Stimulated activated CD4-positive, alpha-beta T cell treated with anti-CD3 and anti-CD28 coated beads, Interleukin-4, amount 100 ng/mL, for 48 hours (primary cell): ENCODE data around the gene SCTR.

Experiments
- DNase-seq, 2 donors: peaks; one replicate each; pipeline ENCODE4 v3.0.0-alpha.2; 2020; ENCODE audit warnings: low read depth in 2 of 2

SCTR gene

GRCh38 chr2:119442850-119443249, 81.4 kb downstream of the SCTR start:
- DNase-seq: no peak

GRCh38 chr2:119442226-119442619, 82.1 kb downstream of the SCTR start:
- no peak for DNase-seq

DNA sequence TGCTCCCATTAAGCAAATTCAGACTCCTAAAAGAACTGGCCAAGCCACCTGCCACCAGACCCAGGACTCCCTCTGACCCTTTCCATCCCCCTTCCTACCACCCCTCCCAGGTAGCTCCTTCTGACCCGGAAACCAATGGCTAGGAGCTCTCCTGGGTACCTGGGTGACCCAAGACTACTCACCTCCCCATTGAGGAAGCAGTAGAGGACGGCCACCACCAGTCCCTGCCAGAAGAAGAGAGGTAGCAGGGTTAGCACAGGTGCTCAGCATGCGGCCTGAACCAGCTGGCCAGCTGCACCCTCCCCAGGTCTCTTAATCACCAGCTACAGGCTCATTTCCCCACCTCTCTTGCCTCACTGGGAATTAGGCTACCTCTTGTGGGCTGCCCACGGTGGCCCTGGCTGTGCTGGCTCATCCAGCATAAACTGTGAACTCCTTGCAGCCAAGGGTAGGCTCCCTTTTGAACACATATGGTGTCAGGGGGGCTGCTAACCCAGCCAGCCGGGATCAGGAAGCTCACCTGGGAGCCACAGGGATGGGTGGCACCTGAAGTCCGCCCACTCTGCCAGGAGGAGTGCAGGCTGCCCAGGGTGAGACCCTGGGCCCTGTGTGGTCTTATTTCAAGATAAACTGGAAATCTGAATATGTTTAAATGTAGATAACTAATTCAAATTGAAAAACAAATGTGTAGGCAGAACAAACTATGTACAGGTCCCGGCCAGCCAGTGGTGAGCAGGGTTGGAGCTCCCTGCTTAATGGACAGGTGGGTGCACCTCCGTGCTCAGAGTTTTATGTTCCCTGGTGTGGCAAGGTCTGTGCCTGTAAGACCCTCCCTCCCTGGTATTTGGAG, 82.7 kb downstream of the SCTR start:
- DNase-seq: no peak

GRCh38 chr2:119440873-119441272, 83.4 kb downstream of the SCTR start:
- DNase-seq: no peak

- DNase-seq: no peak
Observed at GRCh38 chr2:119440501-119440870, 83.8 kb downstream of the SCTR start.

GRCh38 chr2:119439574-119440500, 84.4 kb downstream of the SCTR start:
- no peak for DNase-seq

DNA sequence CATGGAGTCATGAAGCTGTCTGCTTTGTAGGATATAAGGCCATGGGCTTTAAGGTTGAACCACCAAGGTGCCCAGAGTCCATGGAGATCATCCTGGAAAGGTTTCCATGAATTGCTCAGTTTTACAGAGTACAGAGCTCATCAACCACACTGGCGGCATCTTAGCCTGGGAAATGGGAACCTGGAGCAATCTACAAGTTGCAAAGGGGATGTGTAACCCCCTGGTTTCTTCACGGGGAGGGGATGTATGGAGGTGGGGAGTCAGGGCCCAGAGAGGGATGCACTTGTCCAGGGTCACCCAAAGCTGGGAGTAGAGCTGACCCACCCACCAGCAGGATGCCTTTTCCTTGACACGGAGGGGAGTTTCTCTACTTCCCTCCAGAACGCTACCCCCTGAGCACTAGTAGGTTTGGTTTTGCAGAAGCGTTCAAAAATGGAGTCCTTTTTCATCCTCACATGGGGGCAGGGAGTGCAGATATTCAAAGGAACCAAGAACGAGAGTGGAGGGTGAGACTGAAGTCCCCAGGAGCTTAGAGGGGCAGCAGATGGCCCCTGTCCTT, 85.5 kb downstream of the SCTR start:
- no peak for DNase-seq

DNA sequence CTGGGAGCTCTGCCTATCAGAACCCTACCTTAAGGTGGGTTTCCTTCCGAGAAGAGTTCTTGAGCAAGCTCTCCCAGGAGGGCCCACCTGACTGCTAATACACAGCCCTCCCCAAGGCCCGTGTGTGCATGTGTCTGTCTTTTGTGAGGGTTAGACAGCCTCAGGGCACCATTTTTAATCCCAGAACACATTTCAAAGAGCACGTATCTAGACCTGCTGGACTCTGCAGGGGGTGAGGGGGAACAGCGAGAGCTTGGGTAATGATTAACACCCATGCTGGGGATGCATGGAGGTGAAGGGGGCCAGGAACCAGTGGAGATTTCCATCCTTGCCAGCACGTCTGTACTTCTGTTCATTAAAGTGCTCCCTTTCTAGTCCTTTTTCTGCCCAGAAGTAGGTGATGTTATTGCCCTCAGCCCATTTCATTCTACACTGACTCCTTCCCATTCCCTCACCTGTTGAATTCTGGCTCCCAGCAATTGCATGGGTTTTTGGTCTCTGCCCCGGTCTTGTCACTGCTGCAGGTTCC, 86.1 kb downstream of the SCTR start:
- DNase-seq: no peak

GRCh38 chr2:119436993-119437772, 87.1 kb downstream of the SCTR start:
- DNase-seq: no peak

DNA sequence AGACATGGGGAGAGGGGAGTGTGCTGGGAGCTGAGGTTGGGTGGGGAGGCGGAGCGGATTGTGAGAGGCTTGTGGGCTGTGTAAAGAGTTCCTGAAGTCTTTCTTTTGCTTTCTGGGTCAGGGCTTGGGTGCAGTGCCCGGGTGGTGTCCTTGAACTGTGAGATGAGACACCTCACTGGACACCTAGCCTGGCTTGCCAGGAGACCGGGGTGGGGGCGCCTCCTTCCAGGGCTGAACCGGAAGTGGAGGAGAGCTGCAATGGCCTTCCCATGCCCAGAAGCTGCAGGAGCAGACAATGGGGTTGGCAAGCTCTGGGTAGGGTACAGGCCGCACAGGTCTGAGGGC, 88.4 kb downstream of the SCTR start:
- no peak for DNase-seq

GRCh38 chr2:119435081-119435952, 89.0 kb downstream of the SCTR start:
- DNase-seq: no peak

DNA sequence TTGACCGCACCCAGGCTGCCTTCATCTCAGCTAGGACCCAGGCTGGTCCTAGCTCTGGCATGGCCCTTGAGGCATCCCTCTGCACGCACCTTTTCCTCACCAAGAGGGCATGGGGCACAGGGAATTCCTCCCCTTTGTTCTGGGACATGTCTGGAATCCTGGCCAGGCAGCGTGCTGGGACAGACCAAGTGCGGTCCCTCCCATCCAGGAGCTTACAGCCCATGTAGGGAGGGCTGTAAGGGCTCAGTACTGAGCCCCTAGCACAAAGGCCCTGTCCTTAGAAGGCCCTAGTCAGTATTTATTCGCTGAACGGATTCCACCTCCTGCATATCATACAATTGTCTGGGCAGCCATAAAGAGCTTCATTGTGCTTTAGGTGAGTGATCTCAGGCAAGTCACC, 89.6 kb downstream of the SCTR start:
- DNase-seq: no peak

DNA sequence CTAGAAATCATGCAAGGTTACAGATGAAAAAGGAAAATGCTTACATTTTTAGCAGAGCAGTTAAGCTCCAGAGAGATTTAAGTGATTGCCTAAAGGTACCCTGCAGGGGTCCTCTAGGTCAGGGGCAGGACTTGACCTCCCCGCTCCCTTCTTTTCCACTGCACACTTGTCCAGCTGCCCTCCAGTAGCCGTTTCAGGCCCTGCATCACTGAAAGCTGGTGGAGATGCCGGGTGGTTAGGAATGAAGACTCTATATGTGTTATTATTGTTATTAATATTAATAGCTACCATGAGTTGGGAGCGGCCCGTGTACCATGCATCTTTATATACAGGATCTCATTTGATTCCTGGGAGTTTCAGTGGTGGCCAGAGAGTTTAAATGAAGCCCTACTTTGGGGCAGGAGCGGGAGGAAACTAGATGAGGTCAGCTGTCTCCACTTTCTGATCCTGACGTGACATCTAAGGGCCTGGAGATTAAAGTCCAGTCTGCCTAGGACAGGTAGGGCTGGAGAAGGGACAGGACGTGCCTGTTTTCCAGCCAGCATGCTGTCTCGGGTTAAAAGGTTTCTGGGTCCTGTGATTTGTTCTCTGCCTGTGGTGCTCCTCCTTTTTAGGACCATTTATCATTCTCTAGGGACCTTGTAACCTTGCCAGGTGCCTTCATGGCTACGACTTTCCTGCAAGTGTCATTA, 90.5 kb downstream of the SCTR start:
- DNase-seq: no peak

DNA sequence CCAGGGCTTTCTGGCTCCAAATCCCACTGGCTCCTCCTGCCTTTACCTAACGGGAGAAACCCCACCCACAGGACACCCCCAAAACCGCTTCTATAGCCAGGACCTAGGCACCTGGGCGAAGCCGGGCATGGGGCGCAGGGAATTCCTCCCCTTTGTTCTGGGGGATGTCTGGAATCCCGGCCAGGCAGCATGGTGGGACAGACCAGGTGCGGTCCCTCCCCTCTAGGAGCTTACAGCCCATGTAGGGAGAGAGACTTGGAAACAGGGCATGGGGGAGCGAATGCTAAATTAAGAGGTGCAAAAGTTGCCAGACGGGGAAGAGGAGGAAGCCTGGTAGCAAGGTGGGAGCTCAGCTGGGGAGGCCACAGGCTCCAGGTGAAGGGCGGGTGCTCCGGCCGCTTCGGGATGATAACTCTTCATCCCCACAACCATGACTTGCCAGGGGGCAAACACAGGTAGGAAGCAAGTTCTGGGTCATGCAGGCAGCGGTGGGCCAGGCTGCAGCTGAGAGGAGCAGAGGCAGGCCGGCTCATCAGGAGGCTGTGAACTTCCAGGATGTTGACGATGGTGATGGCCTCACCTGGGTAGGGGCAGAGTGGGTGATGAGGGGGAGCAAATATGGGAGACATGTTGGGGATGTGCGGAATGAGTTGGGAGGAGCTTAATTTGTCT, 91.3 kb downstream of the SCTR start:
- no peak for DNase-seq

GRCh38 chr2:119431976-119432850, 92.1 kb downstream of the SCTR start:
- DNase-seq: no peak

DNA sequence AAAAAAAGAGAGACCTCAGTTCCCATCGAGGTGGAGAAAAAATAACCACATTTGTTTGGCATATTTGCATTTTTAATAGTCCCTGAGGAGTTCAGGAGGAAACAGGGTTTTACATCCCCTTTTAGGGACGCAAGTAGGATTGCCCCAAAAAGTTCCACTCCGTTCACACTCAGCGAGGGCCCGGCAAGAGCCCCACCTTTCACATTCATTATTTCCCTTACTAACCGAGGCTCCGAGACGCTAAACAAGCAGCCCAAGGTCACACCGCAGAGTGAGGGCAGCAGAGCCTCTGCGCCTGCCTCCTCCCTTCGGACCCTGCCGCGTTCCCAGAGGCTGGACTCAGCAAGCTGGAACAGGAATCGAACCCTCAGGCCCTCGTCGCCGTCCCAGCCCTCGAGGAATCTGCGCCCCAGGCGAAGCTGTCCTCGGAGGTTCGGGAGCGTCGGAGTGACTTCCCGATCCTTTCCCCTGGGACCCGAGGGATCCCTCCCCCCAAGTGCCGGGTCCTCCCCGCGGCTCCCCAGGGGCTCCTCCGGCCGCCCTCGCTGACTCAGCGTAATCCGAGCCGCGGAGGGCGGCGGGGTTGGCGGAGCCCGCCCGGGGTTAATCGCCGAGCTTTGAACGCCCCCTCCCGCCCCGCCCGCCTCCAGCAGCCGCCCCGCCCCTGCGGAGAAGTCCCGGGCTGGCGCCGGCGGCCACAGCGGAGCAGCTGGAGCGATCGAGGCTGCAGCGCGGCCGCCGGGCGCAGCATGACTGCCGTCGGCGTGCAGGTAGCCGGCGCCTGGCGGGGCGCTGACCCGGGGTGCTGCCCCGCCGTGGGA, 92.9 kb downstream of the SCTR start, which contains the start of gene TMEM37:
TMEM37 (plus strand) TSS at position 700 of the 821 bp plus-strand sequence; CDS start at position 750, 50 bp downstream.
- no peak for DNase-seq

DNA sequence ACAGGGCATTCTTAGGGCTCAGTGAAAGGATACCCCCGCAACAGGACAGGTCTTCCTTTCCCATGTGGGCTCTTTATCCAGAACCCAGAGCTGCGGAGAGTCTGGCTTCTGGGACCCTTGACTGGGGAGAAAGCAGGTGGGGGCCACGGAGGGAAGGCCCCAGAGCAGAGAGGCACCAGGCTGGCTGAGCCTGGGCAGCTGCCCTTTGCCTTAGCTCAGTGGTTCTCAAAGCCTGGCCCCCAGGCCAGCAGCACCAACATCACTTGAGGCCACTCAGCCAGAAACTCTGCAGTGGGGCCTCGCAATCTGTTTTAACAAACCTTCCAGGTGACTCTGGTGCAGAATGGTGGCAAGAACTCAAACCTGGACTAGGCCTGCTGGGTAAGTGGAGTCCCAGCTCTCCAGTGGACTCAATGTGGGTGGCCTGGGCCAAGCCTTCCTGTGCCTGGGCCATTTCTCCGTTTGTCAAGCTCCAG, 94.2 kb downstream of the SCTR start:
- DNase-seq: no peak
